Measurements from ENCODE around the gene BTAF1. TPM values are rescaled to one million over a fixed set of nuclear protein-coding genes. Genes with fewer than 3 reads are reported as not detected.
"Not testable (repeated sequence)": the region's sequence is repeated elsewhere in the genome, so short reads cannot be mapped to it uniquely, and the experiment has no call there.

Gene BTAF1
- polyA plus RNA-seq, 3 donors = 51.8 to 62.1 (median 57.0) TPM

- DNase-seq (ENCODE audit: low read depth in 3 of 3, low spot score in 2 of 3) = no peak
Measured at GRCh38 chr10:91976317-91977051, 52.9 kb downstream of the BTAF1 start.

GRCh38 chr10:91977491-91977890, 53.9 kb downstream of the BTAF1 start:
- no peak for DNase-seq (ENCODE audit: low read depth in 3 of 3, low spot score in 2 of 3)

GRCh38 chr10:91978585-91978984, 55.0 kb downstream of the BTAF1 start:
- no peak for DNase-seq (ENCODE audit: low read depth in 3 of 3, low spot score in 2 of 3)

- DNase-seq (ENCODE audit: low read depth in 3 of 3, low spot score in 2 of 3) = no peak
Measured at GRCh38 chr10:91980319-91980718, 56.7 kb downstream of the BTAF1 start.

GRCh38 chr10:91983416-91983815, 59.8 kb downstream of the BTAF1 start:
- DNase-seq (ENCODE audit: low read depth in 3 of 3, low spot score in 2 of 3) = no peak

DNA sequence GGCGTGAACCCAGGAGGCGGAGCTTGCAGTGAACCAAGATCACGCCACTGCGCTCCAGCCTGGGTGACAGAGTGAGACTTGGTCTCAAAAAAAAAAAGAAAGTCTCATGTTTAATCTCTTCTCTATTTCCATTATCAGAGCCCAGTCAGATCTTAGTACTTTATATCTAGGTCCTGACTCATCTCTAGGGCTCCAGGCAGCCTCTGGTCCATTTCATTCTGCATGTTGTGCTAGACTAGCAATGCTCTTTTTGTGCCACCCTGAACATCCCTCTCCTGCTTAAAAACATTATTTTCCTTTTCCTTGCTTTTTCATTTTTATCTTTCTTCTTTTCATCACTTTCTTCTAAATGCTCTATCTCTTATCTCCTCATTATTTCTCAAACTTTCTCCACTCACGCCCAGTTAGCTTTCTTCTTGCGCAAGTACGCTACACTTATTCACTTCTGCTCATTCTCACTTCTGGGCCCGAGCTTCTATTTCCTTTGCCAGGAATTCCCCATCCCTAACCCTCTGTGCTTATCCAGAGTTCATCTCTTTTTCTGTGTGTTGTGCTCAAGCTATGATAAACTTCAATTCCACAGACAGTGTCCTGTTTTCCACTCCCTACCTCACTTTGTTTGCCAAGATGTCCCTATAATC, 63.9 kb downstream of the BTAF1 start:
- DNase-seq (ENCODE audit: low read depth in 3 of 3, low spot score in 2 of 3) = no peak

DNA sequence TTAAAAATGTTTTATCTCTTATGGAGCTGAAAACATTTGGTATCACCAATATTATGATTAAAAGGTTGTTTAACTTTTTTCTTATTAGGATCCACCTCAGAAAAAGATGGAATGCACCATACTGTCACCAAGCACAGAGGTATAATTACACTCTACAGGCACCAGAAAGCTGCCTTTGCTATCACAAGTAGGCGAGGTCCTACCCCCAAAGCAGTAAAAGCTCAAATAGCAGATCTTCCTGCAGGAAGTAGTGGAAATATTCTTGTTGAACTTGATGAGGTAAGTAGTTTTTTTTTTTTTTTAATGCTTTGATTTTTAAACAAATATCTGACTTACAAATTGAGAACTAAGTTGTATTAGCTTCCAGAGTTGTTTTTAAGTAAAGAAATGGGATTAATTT, 68.5 kb downstream of the BTAF1 start:
- no peak for DNase-seq (ENCODE audit: low read depth in 3 of 3, low spot score in 2 of 3)

DNA sequence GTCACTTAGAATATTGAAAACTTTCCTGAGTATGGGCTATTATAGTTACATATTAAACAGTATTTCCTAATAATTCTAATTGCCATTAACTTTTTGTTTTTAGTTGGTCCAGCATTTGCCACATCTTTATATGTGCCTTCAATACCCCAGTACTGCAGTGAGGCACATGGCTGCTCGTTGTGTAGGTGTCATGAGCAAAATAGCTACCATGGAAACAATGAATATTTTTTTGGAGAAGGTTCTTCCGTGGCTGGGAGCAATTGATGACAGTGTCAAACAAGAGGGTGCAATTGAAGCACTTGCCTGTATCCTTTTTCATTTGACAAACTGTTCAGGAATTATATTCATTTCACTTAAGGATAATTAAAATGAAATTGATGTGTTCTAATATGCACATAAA, 72.7 kb downstream of the BTAF1 start:
- no peak for DNase-seq (ENCODE audit: low read depth in 3 of 3, low spot score in 2 of 3)

DNA sequence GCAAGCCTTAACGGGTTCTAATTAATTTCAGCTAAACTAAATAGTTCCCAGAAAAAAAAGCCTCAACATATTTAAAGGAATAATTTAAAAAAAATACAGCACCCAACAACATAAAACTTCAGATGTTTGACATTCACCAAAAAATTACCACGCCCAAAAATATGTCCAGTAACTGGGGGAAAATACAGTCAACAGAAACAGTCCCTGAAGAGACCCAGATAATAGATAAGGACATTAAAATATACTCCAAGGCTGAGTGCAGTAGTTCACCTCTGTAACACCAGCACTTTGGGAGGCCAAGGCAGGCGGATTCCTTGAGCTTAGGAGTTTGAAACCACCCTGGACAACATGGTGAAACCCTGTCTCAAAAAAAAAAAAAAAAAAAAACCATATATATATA, 78.0 kb downstream of the BTAF1 start:
- DNase-seq (ENCODE audit: low read depth in 3 of 3, low spot score in 2 of 3) = no peak

DNA sequence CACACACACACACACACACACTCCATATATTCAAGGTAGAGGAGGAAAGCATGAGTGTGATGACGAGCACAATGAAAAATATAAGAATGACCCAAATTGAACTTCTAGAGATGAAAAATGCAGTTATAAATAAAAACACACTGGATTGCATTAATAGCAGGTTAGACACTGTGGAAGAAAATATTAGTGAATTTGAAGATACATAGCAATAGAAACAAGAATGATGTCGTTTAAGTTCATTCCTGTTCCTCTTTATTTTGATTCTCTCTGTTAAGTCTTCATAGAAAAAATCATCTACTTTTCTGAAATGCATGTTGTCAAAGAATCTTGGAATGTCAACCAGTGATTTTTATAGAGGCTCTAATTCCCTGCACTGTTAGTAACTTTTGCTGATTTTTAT, 78.4 kb downstream of the BTAF1 start:
- DNase-seq (ENCODE audit: low read depth in 3 of 3, low spot score in 2 of 3) = no peak

DNA sequence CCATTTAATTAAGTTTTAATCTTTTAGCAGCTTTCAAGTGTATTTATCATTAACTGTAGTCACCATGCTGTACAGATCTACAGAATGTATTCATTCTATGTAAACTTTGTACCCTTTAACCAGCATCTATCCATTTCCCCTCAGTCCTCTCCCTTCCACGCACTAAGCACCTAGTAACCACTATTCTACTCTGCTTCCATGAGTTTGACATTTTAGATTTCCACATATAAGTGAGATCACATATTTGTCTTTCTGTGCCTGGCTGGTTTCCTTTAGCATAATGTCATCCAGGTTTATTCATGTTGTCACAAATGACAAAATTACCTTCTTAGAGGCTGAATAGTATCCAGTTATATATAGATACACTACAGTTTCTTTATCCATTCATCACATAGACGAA, 79.7 kb downstream of the BTAF1 start:
- no peak for DNase-seq (ENCODE audit: low read depth in 3 of 3, low spot score in 2 of 3)

DNA sequence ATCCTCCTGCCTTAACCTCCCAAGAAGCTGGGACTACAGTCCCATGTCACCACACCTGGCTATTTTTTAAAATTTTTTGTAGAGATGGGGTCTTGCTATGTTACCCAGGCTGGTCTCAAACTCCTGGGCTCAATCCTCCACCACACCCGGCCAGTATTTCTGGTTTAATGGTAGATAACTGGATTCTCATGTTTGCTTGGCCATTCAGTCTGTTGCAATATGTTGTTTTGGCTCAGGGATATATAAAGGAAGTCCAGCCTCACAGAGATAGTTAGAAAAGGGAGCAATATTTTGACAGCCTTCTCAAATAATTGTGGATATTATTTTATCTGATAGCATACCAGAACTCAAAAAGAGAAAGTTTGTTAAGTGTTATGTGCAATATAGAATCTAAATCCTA, 82.4 kb downstream of the BTAF1 start:
- no peak for DNase-seq (ENCODE audit: low read depth in 3 of 3, low spot score in 2 of 3)

GRCh38 chr10:92009445-92009844, 85.9 kb downstream of the BTAF1 start:
- DNase-seq (ENCODE audit: low read depth in 3 of 3, low spot score in 2 of 3) = no peak

GRCh38 chr10:92010047-92010735, 86.6 kb downstream of the BTAF1 start:
- DNase-seq (ENCODE audit: low read depth in 3 of 3, low spot score in 2 of 3) = no peak

GRCh38 chr10:92011560-92012214, 88.1 kb downstream of the BTAF1 start:
- DNase-seq (ENCODE audit: low read depth in 3 of 3, low spot score in 2 of 3) = no peak

DNA sequence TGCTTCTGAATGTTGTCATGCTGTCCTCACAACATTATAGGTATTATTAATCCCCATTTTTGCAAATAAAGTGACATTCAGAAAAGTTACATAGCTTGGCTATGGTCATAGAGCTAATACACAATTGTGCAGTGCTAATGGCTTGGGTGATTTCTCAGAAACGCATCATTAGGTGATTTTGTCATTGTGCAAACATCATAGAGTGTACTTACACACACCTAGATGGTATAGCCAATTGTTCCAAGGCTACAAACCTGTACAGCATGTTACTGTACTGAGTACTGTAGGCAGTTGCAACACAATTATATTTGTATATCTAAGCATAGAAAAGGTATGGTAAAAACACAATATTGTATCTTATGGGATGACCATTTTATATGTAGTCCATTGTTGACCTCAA, 91.0 kb downstream of the BTAF1 start:
- no peak for DNase-seq (ENCODE audit: low read depth in 3 of 3, low spot score in 2 of 3)

GRCh38 chr10:92024700-92025099, 101.1 kb downstream of the BTAF1 start:
- DNase-seq (ENCODE audit: low read depth in 3 of 3, low spot score in 2 of 3) = no peak

DNA sequence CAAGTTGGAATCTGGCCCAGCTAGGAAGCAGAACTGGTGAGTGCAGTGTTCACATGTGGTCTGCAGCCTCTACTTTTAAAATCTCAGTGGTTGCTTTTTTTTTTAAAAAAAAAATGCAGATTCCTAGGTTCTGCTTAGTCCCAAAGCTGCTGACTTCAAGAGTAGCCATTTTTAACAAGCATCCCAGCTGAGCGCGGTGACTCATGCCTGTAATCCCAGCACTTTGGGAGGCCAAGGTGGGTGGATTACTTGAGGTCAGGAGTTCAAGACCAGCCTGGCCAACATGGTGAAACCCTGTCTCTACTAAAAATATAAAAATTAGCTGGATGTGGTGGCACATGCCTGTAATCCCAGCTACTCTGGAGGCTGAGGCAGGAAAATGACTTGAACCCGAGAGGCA, 101.8 kb downstream of the BTAF1 start:
- DNase-seq (ENCODE audit: low read depth in 3 of 3, low spot score in 2 of 3) = not testable (repeated sequence)

- DNase-seq (ENCODE audit: low read depth in 3 of 3, low spot score in 2 of 3) = no peak
Measured at GRCh38 chr10:92027141-92027540, 103.6 kb downstream of the BTAF1 start.

- DNase-seq (ENCODE audit: low read depth in 3 of 3, low spot score in 2 of 3) = no peak
Measured at GRCh38 chr10:92031580-92031979, 108.0 kb downstream of the BTAF1 start.

GRCh38 chr10:92033070-92033469, 109.5 kb downstream of the BTAF1 start:
- DNase-seq (ENCODE audit: low read depth in 3 of 3, low spot score in 2 of 3) = not testable (repeated sequence)
